22Rv1 (cell line): ENCODE results near the gene PAPPA.
A peak's percentile ranks its signal among the peaks of the same experiment; 100 is the strongest.

ENCODE experiments used
- ZFX ChIP-seq: fragments of 450-650 bp; IDR thresholded peaks from 2 replicates; pipeline ENCODE4 v1.6.1; 2017; ENCODE audit warnings: antibody characterized with exemption, borderline replicate concordance
- TF ChIP-seq, protein P1 (sequence below): fragments of 450-650 bp; IDR thresholded peaks from 2 replicates; pipeline ENCODE4 v1.5.1; 2017; ENCODE audit warnings: mild to moderate bottlenecking

DNA sequence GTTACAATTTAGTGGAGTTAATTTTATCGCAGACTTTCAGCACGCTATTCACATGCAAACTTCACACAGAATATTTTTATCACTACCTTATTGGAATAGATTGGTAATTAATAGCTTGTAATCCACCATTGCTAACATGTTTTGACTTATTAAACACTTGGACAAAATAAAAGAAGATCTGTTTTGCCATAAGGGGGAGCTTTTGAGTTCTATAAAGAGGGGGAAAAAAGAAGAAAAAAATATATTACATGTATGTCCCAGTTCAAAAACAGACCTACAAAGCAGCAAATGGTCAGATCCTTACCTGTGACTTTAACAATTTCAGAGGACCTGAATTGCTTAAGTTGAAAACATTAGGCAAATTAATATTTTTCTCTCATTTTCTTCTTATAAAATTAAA lies 1.2 kb upstream of the PAPPA start:
- TF ChIP-seq, protein P1, sequence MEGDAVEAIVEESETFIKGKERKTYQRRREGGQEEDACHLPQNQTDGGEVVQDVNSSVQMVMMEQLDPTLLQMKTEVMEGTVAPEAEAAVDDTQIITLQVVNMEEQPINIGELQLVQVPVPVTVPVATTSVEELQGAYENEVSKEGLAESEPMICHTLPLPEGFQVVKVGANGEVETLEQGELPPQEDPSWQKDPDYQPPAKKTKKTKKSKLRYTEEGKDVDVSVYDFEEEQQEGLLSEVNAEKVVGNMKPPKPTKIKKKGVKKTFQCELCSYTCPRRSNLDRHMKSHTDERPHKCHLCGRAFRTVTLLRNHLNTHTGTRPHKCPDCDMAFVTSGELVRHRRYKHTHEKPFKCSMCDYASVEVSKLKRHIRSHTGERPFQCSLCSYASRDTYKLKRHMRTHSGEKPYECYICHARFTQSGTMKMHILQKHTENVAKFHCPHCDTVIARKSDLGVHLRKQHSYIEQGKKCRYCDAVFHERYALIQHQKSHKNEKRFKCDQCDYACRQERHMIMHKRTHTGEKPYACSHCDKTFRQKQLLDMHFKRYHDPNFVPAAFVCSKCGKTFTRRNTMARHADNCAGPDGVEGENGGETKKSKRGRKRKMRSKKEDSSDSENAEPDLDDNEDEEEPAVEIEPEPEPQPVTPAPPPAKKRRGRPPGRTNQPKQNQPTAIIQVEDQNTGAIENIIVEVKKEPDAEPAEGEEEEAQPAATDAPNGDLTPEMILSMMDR = peak; percentile 25
- no peak for TF ChIP-seq ZFX
